ENCODE data around the gene ORAI2. TPM values are rescaled to one million over a fixed set of nuclear protein-coding genes. Genes with fewer than 3 reads are reported as not detected.
"Not testable (repeated sequence)": the region's sequence is repeated elsewhere in the genome, so short reads cannot be mapped to it uniquely, and the experiment has no call there.

The ORAI2 gene
- total RNA-seq, 2 donors from 2014 or later, result 13.0 to 17.5 TPM

GRCh38 chr7:102439963-102440795 is 6.8 kb downstream of the ORAI2 start:
- peak; percentile 89 for DNase-seq (ENCODE audit: low spot score)
- intact Hi-C loops (cut with DNase I), result no loop called here

- intact Hi-C loops (cut with DNase I), result no loop called here
Measured at GRCh38 chr7:102444961-102445673, 11.7 kb downstream of the ORAI2 start.

GRCh38 chr7:102445674-102446071 is 12.3 kb downstream of the ORAI2 start:
- DNase-seq (ENCODE audit: low spot score), result no peak
- intact Hi-C loops (cut with DNase I), result no loop called here

More at GRCh38 chr7:102444961-102445673, 11.7 kb downstream of the ORAI2 start:
- DNase-seq (ENCODE audit: low spot score), result no peak

GRCh38 chr7:102446387-102447156 is 13.2 kb downstream of the ORAI2 start:
- intact Hi-C loops (cut with DNase I), result no loop called here
- DNase-seq (ENCODE audit: low spot score), result no peak

GRCh38 chr7:102447311-102447710 is 13.9 kb downstream of the ORAI2 start:
- DNase-seq (ENCODE audit: low spot score), result no peak
- intact Hi-C loops (cut with DNase I), result no loop called here

- intact Hi-C loops (cut with DNase I), result no loop called here
- no peak for DNase-seq (ENCODE audit: low spot score)
Measured at GRCh38 chr7:102449136-102449535, 15.8 kb downstream of the ORAI2 start.

GRCh38 chr7:102450242-102450641 is 16.9 kb downstream of the ORAI2 start:
- DNase-seq (ENCODE audit: low spot score), result no peak
- intact Hi-C loops (cut with DNase I), result no loop called here

- DNase-seq (ENCODE audit: low spot score), result no peak
- intact Hi-C loops (cut with DNase I), result no loop called here
Measured at GRCh38 chr7:102451371-102452054, 18.1 kb downstream of the ORAI2 start.

GRCh38 chr7:102452451-102452850 is 19.1 kb downstream of the ORAI2 start:
- intact Hi-C loops (cut with DNase I), result no loop called here
- no peak for DNase-seq (ENCODE audit: low spot score)

GRCh38 chr7:102453319-102453718 is 19.9 kb downstream of the ORAI2 start:
- no peak for DNase-seq (ENCODE audit: low spot score)
- intact Hi-C loops (cut with DNase I), result no loop called here

GRCh38 chr7:102454468-102454867 is 21.1 kb downstream of the ORAI2 start:
- intact Hi-C loops (cut with DNase I), result no loop called here
- DNase-seq (ENCODE audit: low spot score), result no peak

GRCh38 chr7:102454932-102455331 is 21.6 kb downstream of the ORAI2 start:
- intact Hi-C loops (cut with DNase I); DNase-seq (ENCODE audit: low spot score): not testable (repeated sequence)

- intact Hi-C loops (cut with DNase I), result no loop called here
- DNase-seq (ENCODE audit: low spot score), result no peak
Measured at GRCh38 chr7:102455596-102455995, 22.2 kb downstream of the ORAI2 start.

GRCh38 chr7:102456327-102456726 is 23.0 kb downstream of the ORAI2 start:
- DNase-seq (ENCODE audit: low spot score), result no peak
- intact Hi-C loops (cut with DNase I), result no loop called here

GRCh38 chr7:102457352-102457924 is 24.1 kb downstream of the ORAI2 start:
- intact Hi-C loops (cut with DNase I), result no loop called here
- DNase-seq (ENCODE audit: low spot score), result no peak

GRCh38 chr7:102459221-102459844 is 26.0 kb downstream of the ORAI2 start:
- intact Hi-C loops (cut with DNase I), result no loop called here
- DNase-seq (ENCODE audit: low spot score), result no peak

GRCh38 chr7:102460467-102460866 is 27.1 kb downstream of the ORAI2 start:
- intact Hi-C loops (cut with DNase I), result no loop called here

GRCh38 chr7:102463841-102464576 is 30.6 kb downstream of the ORAI2 start:
- intact Hi-C loops (cut with DNase I), result no loop called here

More at GRCh38 chr7:102460467-102460866, 27.1 kb downstream of the ORAI2 start:
- no peak for DNase-seq (ENCODE audit: low spot score)

More at GRCh38 chr7:102463841-102464576, 30.6 kb downstream of the ORAI2 start:
- no peak for DNase-seq (ENCODE audit: low spot score)

Measured in posterior vena cava (tissue), 2 donors.